Mucosa of descending colon (tissue), 3 donors: ENCODE results near the gene MYO16. TPM values are rescaled to one million over a fixed set of nuclear protein-coding genes. Genes with fewer than 3 reads are reported as not detected.

ENCODE experiments used
- ATAC-seq: fragments of 200-7000 bp; cut with Tn5 transposase; one replicate; pipeline ENCODE4 v1.9.1; 2020; ENCODE audit warnings: mild to moderate bottlenecking, moderate library complexity
- DNase-seq, 3 donors: peaks; one replicate each; pipeline ENCODE4 v3.0.0-alpha.2; 2020
- H3K36me3 ChIP-seq: fragments of 200-600 bp; one replicate; pipeline ENCODE4 v1.8.0; 2021; ENCODE audit warnings: low read depth, mild to moderate bottlenecking
- H3K4me1 ChIP-seq: fragments of 200-600 bp; one replicate; pipeline ENCODE4 v1.8.0; 2021; ENCODE audit warnings: low read depth, mild to moderate bottlenecking
- H3K4me3 ChIP-seq: fragments of 200-600 bp; one replicate; pipeline ENCODE4 v1.8.0; 2021; ENCODE audit warnings: mild to moderate bottlenecking
- H3K9me3 ChIP-seq: fragments of 200-600 bp; one replicate; pipeline ENCODE4 v1.8.0; 2021; ENCODE audit warnings: mild to moderate bottlenecking
- intact Hi-C, 2 donors: fragments of 100-400 bp; cut with DNase I in 1 of 2; cut with micrococcal nuclease in 1 of 2; formaldehyde crosslinking; loops; one replicate each; pipeline versions ENCODE4 v1.11.0 to v1.11.1; 2022; cut with DNase I, micrococcal nuclease
- total RNA-seq, 3 donors: library from RNA; stranded (reverse); fragmentation: NEBNext Ultra II Directional in 2 of 3; extraction: Animal tissue kit (Norgen Biotek cat#: 25700) in 2 of 3; gene quantifications; one replicate each; pipeline versions ENCODE4 v1.2.1 to v1.2.4, GENCODE V29; 2021 to 2023
- TF ChIP-seq, protein P1 (sequence below): fragments of 200-600 bp; IDR thresholded peaks from one replicate; pipeline ENCODE4 v1.8.0; 2022; ENCODE audit warnings: antibody characterized with exemption, mild to moderate bottlenecking
- donor health status: DM: no; HTN: no; CAD: no; lungs with moderate emphysema.
- donor health status: DM: no; HTN: no; CAD: no.
- donor health status: DM: no; HTN: yes; CAD: no.

Gene MYO16
- total RNA-seq, 3 donors from 2014 or later: 0.06 TPM; not detected in 2

DNA sequence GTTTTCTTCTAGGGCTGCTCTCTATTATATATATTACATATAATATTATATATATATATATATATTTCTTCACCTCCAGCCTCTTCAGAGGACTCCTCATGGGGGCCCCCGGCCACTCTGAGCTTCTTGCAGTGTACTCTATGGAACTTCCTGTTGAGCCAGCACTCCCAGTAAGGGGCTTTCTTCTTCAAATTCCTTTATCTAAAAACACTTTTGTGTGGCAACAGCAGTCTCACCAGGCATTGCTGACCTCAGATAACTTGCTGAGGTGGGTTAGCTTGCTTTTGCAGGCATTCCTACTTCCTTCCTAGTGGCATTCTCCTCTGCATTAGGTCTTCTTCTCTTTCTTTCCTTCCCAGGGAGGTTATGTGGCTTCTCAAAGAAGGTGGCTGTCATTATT, 381.5 kb downstream of the MYO16 start:
- no peak overlapping the region for H3K4me3 ChIP-seq

DNA sequence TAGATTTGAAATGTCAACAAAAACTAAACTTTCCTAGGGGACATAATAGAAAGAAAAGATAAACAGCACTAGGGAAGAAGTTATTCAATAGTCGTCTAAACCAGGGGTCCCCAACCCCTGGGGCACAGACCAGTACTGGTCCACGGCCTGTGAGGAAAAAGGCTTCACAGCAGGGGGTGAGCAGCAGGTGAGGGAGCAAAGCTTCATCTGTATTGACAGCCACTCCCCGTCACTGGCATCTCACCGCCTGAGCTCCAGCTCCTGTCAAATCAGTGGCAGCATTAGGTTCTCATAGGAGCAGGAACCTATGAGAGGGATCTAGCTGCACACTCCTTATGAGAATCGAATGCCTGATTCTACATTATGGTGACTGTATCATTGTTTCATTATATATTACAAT, 382.7 kb downstream of the MYO16 start:
- intact Hi-C loops: no loop called here
- Histone ChIP-seq H3K36me3 (no peaks in the 10 kb centered on the region), H3K4me3 (no peak overlapping the region), H3K4me1 (no peaks in the 10 kb centered on the region), H3K9me3 (no peaks in the 10 kb centered on the region)
- TF ChIP-seq, protein P1, sequence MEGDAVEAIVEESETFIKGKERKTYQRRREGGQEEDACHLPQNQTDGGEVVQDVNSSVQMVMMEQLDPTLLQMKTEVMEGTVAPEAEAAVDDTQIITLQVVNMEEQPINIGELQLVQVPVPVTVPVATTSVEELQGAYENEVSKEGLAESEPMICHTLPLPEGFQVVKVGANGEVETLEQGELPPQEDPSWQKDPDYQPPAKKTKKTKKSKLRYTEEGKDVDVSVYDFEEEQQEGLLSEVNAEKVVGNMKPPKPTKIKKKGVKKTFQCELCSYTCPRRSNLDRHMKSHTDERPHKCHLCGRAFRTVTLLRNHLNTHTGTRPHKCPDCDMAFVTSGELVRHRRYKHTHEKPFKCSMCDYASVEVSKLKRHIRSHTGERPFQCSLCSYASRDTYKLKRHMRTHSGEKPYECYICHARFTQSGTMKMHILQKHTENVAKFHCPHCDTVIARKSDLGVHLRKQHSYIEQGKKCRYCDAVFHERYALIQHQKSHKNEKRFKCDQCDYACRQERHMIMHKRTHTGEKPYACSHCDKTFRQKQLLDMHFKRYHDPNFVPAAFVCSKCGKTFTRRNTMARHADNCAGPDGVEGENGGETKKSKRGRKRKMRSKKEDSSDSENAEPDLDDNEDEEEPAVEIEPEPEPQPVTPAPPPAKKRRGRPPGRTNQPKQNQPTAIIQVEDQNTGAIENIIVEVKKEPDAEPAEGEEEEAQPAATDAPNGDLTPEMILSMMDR: no peak
- no peak for ATAC-seq
- DNase-seq: no peak

More for the DNA sequence above, 381.5 kb downstream of the MYO16 start:
- no peaks in the 10 kb centered on the region for H3K36me3 ChIP-seq
- DNase-seq: no peak
- ATAC-seq: no peak
- intact Hi-C loops: no loop called here
- TF ChIP-seq, protein P1: no peak
- H3K4me1 ChIP-seq: no peaks in the 10 kb centered on the region
- no peaks in the 10 kb centered on the region for H3K9me3 ChIP-seq

DNA sequence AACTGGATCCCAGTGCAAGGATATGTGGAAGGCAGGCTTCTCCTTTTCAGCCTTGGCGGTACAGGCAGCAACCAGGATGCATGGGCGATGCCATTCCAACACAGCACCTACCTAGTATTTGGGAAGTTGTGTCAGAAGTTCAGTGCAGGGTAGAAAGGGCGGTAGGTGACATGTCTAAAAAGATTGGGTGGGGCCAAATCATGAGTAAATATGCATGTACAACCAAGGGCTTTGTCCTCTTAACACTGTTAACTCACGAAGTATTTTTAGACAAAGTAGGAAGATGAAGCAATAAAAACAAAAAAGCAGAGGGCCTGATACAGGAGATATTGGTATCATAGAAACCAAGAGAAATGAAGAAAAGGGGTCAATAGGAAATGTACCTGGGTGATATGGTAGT, 392.1 kb downstream of the MYO16 start:
- no peak for ATAC-seq
- TF ChIP-seq, protein P1: no peak
- no peaks in the 10 kb centered on the region for H3K9me3 ChIP-seq
- no peak for DNase-seq
- no peak overlapping the region for H3K4me3 ChIP-seq
- no peaks in the 10 kb centered on the region for H3K36me3 ChIP-seq
- intact Hi-C loops: no loop called here
- H3K4me1 ChIP-seq: no peaks in the 10 kb centered on the region

DNA sequence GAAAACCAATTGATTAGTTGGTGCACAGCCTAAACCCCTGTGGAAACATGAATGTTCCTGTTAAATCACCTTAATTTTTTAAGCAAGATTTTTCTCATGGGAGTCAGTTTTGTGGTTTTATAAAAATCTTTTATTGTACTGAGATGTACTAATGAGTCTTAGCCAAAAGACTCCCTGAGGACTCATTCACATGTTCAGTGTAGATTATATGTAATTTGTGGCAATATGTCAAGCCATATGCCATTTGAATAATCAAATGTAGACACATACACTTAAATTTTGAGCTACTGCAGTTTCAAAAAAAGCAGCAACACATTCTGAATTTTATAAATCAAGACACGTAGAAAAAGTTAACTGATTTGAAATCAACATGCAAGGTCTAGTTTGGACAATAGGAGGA, 395.2 kb downstream of the MYO16 start:
- intact Hi-C loops: no loop called here
- H3K4me1 ChIP-seq: no peaks in the 10 kb centered on the region
- DNase-seq (no peak), ATAC-seq (no peak)
- TF ChIP-seq, protein P1: no peak
- H3K9me3 ChIP-seq: no peaks in the 10 kb centered on the region
- H3K4me3 ChIP-seq: no peak overlapping the region
- H3K36me3 ChIP-seq: no peaks in the 10 kb centered on the region

DNA sequence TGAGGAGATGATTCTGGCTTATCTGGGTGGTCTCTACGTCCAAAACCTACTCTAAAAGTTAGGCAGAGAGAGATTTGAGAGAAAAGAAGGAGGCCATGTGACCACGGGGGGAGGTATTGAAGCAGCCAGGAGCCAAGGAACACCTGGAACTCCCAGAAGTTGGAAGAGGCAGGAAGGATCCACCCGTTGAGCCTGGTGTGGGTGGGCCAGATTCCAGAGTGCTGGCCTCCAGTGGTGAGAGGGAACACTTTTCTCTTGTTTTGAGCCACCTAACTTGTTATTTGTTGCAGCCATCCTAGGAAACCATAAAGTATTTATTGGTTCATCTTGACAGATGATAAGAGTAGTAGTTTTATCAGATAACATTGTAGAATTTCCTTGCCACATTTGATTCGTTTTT, 396.9 kb downstream of the MYO16 start:
- ATAC-seq (no peak), DNase-seq (no peak)
- H3K4me1 ChIP-seq: no peaks in the 10 kb centered on the region
- no peaks in the 10 kb centered on the region for H3K9me3 ChIP-seq
- no peak overlapping the region for H3K4me3 ChIP-seq
- TF ChIP-seq, protein P1: no peak
- H3K36me3 ChIP-seq: no peaks in the 10 kb centered on the region
- intact Hi-C loops: no loop called here

DNA sequence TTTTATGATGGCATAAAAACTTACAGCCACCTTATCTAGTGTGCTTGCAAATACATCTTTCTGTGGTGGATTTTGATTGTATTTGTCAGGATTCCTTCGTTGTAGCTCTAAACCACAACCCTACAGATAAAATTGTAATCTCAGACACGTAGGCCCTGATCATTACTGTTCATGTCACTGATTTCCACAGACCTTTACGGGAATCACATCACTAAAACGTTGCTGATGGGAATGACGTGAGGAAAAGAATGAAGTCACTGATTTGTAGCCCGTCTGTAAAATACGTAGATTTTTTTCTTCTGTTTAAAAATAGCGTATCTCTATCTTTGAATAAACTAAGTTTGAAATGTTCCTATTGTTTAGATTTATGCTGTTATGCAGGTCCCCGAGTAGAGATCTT, 399.2 kb downstream of the MYO16 start:
- intact Hi-C loops: no loop called here
- TF ChIP-seq, protein P1: no peak
- no peaks in the 10 kb centered on the region for H3K4me1 ChIP-seq
- H3K36me3 ChIP-seq: no peaks in the 10 kb centered on the region
- no peak overlapping the region for H3K4me3 ChIP-seq
- H3K9me3 ChIP-seq: no peaks in the 10 kb centered on the region
- DNase-seq (no peak), ATAC-seq (no peak)
